ENCODE results near the gene ZNF385A.
"Not testable (repeated sequence)": the region's sequence is repeated elsewhere in the genome, so short reads cannot be mapped to it uniquely, and the experiment has no call there.

ZNF385A gene

DNA sequence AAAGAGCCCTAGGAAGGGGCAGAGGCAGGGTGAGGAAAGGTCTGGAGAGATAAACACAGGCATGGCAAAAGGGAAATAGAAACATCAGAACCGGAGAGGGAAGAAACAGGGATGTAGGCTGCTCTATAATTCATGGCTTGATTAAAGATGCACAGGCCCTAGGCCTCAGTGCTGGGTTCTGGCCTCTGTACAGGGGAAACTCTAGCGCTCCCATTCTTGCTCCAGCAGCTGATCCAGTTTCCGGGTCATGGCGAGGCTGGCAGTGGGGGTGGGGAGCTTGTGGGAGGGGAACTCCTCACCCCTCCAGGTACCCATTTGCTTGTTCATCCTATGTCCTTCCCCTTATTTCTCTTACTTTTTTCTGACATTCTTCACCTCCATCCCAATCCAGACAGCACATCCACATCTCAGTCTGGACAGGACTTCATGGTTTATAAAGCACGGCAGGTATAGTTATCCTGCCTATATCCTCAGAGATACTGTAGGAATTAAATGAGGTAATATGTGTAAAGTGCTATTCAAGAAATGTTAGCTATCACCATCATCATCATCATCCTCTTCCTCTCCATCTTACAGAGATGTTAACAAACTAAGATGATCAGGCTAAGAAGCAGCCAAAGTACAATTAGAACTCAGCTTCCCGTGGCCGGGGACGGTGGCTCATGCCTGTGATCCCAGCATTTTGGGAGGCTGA is 12.3 kb downstream of the ZNF385A start:
- DNase-seq = no peak

- no peak for DNase-seq
Observed at GRCh38 chr12:54371328-54372112, 13.0 kb downstream of the ZNF385A start.

DNA sequence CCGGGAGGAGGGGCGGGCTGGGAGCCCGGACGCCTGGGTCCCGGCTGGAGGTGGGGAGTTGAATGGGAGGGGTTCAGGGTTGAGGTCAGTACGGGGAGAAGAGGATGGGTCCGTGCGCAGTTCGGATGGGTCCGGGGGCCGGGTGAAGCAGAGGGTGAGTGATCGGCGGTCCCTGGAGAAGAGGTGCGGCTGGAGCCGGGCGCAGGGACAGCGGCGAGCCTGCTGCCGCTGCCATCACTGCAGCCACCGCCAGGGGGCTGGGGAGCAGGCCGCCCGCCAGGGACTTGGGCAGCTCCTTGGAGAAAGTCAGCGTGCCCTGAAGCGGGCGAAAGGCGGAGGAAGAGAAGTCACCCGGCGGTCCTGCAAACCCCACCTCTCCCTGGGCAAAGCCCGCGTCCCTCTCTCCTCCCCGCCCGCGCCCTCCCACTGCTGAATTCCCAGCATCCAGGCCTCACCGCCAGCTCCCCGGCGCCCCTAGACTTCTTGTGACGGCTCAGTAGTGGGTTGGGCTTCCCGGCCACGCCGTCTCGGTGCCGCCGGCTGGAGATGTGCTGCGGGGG is 14.3 kb downstream of the ZNF385A start:
- no peak for DNase-seq

DNA sequence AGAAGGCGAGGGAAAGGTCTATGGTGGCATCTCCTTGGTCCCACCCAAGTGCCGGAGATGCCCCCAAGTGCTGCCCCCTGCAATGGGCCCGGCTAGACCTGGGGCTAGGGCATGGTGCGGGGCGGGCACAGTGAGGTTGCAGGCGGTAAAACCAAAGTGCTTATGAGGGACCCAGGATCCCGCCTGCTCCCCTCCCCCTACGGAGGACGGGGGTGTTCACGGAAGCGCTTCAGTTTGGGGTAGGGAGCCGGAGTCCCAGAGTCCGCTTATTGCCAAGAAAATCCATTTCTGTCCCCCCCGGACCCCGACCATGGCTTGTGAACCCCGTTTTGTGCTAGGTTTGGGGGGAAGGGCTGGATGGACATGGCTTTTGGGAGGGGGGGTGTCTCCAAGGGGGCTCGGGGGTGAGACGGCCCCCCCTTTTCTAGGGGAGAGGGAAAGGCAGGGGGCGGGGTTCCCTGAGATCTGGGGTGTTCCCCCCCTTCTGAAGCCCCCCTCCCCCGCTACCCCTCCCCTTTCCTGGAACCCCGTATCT is 14.9 kb downstream of the ZNF385A start:
- DNase-seq = no peak

- DNase-seq = peak; percentile 91
Observed at GRCh38 chr12:54368709-54369596, 15.6 kb downstream of the ZNF385A start.

DNA sequence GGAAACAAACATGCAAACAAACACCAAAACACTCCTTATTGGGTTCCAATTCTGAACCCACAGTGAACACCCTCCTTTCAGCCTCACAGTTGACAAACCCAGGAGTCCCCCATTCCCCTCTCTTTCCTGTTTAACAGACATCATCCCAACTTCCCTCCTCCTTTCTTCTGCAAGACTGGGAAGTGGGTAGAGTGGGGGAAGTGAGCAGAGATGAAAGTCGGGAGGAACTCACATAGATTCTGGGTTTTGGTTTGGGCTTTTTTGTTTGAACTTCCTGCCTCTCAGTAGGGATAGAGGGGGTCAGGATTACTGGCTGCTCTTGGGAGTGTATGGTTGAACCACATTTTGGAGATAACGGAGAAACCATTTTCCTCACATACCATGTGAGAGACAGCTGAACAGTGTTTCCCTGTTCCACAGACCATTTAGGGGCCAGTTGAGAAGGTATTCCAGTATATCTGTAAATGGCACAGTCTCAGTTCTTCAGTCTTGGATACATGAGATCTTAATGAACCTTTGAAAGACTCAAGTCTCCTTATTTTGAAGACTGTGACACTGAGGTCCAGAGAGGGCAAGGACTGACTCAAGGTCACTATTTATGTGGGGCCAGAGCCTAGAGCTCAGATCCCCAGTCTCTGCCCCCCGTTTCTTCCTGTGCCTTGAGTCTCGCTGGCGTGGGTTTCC is 16.4 kb downstream of the ZNF385A start:
- DNase-seq = no peak

DNA sequence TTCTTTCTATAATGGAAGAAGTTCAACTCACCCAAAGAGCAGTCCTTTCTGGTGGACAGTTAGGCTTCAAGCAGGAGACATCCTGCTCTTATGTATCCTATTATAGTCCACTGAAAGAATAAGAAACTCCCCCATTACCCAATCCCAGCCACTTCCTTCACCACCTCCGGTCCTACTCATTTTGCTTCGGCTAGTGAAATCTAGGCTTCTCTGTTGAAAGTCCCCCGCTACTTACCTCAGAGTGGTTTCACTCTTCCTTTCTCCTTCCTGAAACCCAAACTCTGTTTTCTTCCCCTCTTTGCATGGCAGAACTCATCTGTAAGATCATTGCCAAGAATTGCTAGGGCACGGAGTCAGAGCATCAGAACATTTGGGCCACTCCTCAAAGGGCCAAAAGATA is 20.1 kb downstream of the ZNF385A start, which contains the start of gene GPR84:
TSS of gene GPR84 (minus strand) at position 74 of the 400 bp plus-strand sequence. CDS start 635 bp downstream, outside the sequence.
- DNase-seq = peak; percentile 84

DNA sequence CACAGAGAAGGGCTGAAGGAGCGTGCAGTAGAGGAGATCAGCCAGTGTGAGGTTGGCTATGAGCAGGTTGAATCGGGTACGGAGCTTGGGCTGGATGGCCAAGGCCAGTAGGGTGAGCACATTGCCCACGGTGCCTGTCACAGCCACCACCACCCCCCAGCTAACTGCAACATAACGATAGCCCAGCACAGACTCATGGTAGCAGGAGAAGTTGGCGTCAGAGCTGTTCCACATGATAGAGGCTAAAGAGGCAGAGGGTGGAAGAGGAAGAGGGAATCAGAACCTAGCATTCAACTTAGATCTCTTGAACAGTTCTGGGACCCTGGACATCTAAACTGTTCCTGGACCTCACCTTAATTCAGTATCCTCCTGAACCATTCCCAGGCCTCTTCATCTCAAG is 20.9 kb downstream of the ZNF385A start:
- DNase-seq = no peak

- no peak for DNase-seq
Observed at GRCh38 chr12:54363047-54363446, 21.5 kb downstream of the ZNF385A start.

GRCh38 chr12:54360717-54361456 is 23.6 kb downstream of the ZNF385A start:
- peak; percentile 54 for DNase-seq

DNA sequence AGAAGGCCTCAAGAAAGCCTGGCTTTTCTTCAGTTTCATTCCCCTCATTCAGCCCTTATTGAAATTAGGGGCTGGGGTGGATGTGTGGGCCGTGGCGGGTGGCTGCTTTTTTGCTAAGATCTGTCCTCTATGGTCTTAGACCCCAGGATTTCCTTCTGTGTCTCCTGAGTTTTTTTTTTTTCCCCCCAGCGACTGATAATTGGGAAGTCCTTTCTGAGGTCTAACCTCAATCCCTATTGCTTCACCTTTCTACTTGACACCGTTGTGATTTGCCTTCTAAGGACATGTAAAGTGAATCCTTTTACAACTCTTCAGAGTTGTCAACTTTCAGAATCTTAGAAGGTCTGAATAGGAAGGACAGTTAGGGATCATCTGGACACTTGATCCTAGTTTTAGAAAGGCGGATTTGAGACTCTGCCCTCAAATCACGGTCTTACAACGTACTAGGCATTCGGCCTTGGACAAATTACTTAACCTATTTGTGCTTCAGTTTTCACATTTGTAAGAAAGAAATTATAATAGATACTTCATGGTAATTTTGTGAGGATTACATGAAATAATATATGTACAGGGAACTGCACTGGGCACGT is 24.7 kb downstream of the ZNF385A start:
- no peak for DNase-seq

DNA sequence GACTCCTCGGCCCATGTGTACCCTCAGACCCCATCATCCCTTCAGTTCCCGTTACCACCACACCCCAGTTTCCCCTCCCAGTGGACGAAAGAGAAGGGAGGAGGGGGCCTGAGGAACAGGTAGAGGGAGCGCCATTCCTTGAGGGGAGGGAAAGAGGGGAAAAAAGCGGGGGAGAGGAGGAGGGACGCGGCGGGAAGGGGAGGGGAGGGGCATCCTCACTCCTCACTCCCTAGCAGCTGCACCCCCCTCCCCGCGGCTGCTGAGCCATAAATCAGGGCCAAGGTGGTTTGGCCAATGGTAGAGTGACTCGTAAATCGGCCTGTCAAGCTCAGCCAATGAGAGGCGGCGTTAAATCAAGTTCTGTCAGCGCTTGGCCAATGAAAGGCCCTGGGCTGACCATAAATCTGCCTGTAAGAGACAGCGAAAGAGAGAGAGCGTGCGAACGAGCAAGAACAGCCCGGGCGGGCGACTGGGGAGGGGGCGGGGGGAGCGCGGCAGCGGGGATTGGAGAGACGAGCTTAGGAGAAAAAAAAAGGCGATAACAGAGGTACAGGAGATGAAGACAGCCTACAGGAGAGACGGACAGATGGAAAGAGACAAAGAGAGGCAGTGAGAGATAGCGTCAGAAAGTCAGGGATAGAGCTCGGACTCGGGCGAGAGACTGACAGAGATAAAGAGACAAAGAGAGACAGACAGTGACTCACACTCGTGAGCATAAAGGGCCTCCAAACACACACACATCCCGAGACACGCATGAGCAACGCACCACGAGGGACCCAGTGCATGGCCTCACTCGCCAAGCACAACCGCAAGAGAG is 25.4 kb downstream of the ZNF385A start:
- DNase-seq = peak; percentile 99

DNA sequence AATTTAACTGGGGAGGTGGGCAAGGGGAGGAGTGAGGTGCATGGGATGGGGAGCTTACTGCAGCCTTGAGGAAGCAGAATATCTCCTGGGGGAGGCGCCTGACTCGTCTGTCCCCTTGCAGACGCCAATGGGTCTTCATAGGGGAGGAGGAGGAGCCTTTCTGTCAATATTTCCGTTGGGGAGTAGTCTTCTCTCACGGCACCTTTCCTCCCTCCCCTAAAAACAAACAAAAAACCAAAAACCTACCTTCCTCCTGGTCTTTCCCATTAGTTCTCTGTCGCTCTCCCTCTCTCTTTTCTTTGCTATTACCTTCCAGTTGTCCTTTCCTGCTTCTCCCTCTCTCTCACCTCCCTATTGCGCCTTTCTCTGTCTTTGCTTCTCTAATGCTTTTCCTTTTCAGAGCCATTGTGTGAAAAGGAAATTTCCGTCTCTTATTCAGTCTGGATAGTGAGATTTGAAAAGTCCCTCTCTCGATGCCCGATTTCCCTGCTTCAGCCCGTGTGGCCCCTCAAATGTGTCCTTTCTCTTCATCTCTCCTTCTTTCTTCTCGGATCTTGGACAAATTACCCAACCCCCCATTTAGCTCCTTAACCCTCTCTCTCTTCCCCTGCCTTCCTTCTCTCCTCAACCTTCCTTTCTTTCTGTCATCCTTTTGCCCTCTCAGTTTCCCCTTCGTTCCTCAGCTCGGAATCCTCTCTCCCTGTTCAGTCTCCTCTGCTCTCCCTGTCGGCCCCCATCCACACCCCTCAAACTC is 26.2 kb downstream of the ZNF385A start:
- peak; percentile 72 for DNase-seq

GRCh38 chr12:54357506-54358190 is 26.9 kb downstream of the ZNF385A start:
- no peak for DNase-seq

- no peak for DNase-seq
Observed at GRCh38 chr12:54356951-54357356, 27.6 kb downstream of the ZNF385A start.

DNA sequence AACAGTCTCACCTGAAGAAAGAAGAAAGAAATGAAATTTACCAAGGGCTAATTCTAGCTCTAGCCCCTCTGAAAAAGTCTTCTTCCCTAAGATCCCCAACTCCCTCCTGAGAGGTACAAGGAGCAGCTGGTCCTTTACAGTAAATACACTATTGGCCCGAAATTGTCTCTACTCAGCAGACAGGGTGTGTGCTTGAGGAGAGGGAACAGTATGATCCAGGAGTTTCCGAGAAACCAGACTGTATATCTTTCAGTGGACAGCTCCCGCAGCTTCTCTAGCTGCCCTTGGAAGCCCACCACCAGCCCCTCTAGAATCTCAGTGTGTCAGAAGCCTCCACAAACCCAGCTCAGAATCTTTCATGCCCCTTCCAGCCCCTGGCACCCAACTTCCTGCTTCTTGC is 28.3 kb downstream of the ZNF385A start:
- no peak for DNase-seq

- no peak for DNase-seq
Observed at GRCh38 chr12:54355104-54355815, 29.3 kb downstream of the ZNF385A start.

- not testable (repeated sequence) for DNase-seq
Observed at GRCh38 chr12:54354271-54354670, 30.3 kb downstream of the ZNF385A start.

Measured in activated CD4-positive, alpha-beta T cell treated with anti-CD3 and anti-CD28 coated beads, Interleukin-2, amount 50 U/mL, for 16 hours (primary cell).